ENCODE measurements around the gene SIRT2. TPM values are rescaled to one million over a fixed set of nuclear protein-coding genes. Genes with fewer than 3 reads are reported as not detected.

SIRT2 gene
- total and polyA plus RNA-seq, 2 of the 13 experiments (the other 11 are each of a cell fraction or from before 2014, with no cell fraction given) = 22.3 to 26.1 TPM

DNA sequence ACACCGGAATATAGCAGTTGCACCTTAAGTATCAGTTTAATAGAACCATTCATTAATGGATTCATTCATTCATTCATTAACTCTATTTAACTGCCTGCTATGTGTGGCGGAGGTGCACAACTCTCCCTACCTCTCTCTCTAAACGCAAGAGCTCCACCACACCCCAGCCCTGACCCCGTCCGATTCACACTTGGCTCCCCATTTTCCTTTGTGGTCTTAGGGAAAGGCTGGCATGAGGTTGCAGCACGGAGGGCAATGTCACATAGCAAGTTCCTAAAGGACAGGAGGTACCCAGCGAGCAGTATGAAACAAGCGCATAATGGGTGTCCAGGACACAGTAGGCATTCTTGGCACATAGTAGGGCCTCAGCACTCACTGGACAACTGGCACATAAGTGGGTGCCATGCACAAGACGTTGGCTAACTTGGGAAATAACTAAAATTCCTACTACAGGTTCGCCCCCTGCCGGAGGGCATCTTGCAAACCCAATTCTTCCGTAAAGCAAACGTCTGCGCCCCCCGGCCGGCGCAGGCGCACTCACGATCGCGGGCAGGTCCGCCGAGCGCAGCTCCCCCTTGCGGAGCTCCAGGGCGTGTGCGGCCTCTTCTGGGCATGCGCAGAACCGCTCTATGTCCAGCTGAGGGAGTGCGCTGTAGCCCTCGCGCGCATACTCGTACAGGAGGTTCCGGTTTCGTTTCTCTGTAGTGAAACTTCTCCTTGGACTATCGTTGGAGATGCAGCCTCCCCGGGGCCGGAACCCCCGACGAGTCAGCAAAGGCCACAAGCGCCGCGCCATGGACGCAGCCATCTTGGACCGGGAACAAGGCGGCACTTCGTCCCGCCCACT lies 30.7 kb upstream of the SIRT2 start, which contains the start of gene SARS2 (continued):
- TF ChIP-seq, protein P1, sequence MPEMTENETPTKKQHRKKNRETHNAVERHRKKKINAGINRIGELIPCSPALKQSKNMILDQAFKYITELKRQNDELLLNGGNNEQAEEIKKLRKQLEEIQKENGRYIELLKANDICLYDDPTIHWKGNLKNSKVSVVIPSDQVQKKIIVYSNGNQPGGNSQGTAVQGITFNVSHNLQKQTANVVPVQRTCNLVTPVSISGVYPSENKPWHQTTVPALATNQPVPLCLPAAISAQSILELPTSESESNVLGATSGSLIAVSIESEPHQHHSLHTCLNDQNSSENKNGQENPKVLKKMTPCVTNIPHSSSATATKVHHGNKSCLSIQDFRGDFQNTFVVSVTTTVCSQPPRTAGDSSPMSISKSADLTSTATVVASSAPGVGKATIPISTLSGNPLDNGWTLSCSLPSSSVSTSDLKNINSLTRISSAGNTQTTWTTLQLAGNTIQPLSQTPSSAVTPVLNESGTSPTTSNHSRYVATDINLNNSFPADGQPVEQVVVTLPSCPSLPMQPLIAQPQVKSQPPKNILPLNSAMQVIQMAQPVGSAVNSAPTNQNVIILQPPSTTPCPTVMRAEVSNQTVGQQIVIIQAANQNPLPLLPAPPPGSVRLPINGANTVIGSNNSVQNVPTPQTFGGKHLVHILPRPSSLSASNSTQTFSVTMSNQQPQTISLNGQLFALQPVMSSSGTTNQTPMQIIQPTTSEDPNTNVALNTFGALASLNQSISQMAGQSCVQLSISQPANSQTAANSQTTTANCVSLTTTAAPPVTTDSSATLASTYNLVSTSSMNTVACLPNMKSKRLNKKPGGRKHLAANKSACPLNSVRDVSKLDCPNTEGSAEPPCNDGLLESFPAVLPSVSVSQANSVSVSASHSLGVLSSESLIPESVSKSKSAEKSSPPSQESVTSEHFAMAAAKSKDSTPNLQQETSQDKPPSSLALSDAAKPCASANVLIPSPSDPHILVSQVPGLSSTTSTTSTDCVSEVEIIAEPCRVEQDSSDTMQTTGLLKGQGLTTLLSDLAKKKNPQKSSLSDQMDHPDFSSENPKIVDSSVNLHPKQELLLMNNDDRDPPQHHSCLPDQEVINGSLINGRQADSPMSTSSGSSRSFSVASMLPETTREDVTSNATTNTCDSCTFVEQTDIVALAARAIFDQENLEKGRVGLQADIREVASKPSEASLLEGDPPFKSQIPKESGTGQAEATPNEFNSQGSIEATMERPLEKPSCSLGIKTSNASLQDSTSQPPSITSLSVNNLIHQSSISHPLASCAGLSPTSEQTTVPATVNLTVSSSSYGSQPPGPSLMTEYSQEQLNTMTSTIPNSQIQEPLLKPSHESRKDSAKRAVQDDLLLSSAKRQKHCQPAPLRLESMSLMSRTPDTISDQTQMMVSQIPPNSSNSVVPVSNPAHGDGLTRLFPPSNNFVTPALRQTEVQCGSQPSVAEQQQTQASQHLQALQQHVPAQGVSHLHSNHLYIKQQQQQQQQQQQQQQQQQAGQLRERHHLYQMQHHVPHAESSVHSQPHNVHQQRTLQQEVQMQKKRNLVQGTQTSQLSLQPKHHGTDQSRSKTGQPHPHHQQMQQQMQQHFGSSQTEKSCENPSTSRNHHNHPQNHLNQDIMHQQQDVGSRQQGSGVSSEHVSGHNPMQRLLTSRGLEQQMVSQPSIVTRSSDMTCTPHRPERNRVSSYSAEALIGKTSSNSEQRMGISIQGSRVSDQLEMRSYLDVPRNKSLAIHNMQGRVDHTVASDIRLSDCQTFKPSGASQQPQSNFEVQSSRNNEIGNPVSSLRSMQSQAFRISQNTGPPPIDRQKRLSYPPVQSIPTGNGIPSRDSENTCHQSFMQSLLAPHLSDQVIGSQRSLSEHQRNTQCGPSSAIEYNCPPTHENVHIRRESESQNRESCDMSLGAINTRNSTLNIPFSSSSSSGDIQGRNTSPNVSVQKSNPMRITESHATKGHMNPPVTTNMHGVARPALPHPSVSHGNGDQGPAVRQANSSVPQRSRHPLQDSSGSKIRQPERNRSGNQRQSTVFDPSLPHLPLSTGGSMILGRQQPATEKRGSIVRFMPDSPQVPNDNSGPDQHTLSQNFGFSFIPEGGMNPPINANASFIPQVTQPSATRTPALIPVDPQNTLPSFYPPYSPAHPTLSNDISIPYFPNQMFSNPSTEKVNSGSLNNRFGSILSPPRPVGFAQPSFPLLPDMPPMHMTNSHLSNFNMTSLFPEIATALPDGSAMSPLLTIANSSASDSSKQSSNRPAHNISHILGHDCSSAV (CRISPR knock-in tag; IDR thresholded peaks at IDR 0.05; ENCODE audit: borderline replicate concordance) = 0 out of 2 replicates have a peak, but pooled peaks have one; percentile 44
- TF ChIP-seq DPF2 (CRISPR knock-in tag; IDR thresholded peaks at IDR 0.05; ENCODE audit: borderline replicate concordance, low read depth) (no peak), MIXL1 (CRISPR knock-in tag; IDR thresholded peaks at IDR 0.05) (no peak), ZNF547 (CRISPR knock-in tag; IDR thresholded peaks at IDR 0.05) (0 out of 2 replicates have a peak, but pooled peaks have one; percentile 52), CENPT (CRISPR knock-in tag; IDR thresholded peaks at IDR 0.05; ENCODE audit: low read depth) (no peak; the same call in 1 of the 2 replicates), JDP2 (CRISPR knock-in tag; IDR thresholded peaks at IDR 0.05; ENCODE audit: borderline replicate concordance) (no peak), ZBTB42 (CRISPR knock-in tag; IDR thresholded peaks at IDR 0.05) (0 out of 2 replicates have a peak, but pooled peaks have one; percentile 40), JUNB (CRISPR knock-in tag; IDR thresholded peaks at IDR 0.05; ENCODE audit: borderline replicate concordance) (no peak), SAP130 (CRISPR knock-in tag; IDR thresholded peaks at IDR 0.05; ENCODE audit: low read depth) (peak; percentile 59; the same call in 1 of the 2 replicates), MLLT10 (CRISPR knock-in tag; IDR thresholded peaks at IDR 0.05) (no peak), ZNF850 (CRISPR knock-in tag; conservative IDR thresholded peaks at IDR 0.05) (no peak), CHCHD3 (CRISPR knock-in tag; IDR thresholded peaks at IDR 0.05) (no peak), ZBTB7A (CRISPR knock-in tag; IDR thresholded peaks at IDR 0.05) (no peak), HNRNPUL1 (IDR thresholded peaks at IDR 0.05; ENCODE audit: low read depth, low read length) (no peak), SP140L (CRISPR knock-in tag; IDR thresholded peaks at IDR 0.05; ENCODE audit: borderline replicate concordance) (no peak)
- TF ChIP-seq, protein P2, sequence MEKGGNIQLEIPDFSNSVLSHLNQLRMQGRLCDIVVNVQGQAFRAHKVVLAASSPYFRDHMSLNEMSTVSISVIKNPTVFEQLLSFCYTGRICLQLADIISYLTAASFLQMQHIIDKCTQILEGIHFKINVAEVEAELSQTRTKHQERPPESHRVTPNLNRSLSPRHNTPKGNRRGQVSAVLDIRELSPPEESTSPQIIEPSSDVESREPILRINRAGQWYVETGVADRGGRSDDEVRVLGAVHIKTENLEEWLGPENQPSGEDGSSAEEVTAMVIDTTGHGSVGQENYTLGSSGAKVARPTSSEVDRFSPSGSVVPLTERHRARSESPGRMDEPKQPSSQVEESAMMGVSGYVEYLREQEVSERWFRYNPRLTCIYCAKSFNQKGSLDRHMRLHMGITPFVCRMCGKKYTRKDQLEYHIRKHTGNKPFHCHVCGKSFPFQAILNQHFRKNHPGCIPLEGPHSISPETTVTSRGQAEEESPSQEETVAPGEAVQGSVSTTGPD (CRISPR knock-in tag; IDR thresholded peaks at IDR 0.05) = no peak

All from HepG2 (cell line).